Endometrium (tissue), 2 donors: ENCODE results near the gene TSC2.

Experiments
- FAIRE-seq: peaks from 2 replicates; lab custom pipeline; 2012; peaks lifted over from hg19 to GRCh38; lab: Jason Lieb, UNC
- donor health status: control.
- donor health status: control.

Gene TSC2

GRCh38 chr16:2043667-2044451 lies 3.9 kb upstream of the TSC2 start:
- FAIRE-seq = no peak

DNA sequence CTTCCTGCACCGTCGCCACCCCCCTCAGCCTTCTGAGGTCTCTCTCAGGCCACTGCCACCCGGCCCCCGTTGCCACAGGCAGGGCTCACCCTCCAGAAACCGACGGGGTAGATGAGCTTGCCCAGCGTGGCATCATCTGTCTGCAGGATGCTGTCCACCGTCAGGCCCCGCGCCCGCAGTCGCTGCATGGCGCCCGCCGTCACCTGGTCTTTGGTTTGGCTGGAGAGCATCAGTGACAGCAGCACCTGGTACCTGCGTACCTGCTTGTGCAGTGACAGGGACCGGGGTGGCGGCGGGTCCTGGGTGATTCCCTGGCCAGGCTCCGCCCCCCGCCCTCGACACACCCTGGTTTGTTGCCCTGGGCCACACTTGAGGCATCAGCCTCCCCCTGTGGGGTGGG lies 3.2 kb upstream of the TSC2 start:
- no peak for FAIRE-seq

- no peak for FAIRE-seq
Measured at GRCh38 chr16:2045965-2046892, 1.6 kb upstream of the TSC2 start.

DNA sequence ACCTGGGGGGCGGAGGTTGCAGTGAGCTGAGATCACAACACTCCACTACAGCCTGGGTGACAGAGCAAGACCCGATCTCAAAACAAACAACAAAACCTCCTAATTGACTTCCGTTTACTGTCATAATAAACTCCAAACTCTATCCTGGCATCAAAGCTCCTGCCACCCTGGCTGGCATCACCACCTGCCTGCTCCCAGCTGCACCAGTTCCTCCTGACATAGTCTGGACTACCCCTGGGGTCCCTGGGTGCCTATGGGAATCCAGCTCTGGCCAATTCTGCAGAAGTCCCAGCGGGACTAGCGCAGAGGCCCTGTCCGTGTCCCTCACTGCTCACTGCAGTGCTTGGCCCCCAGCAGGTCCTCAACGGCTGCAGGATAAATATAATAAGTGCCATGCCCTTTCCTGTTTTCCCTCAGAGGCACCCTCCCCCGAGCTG lies 874 bp upstream of the TSC2 start:
- FAIRE-seq = no peak

GRCh38 chr16:2048116-2048543 lies 345 bp downstream of the TSC2 start:
- no peak for FAIRE-seq

- no peak for FAIRE-seq
Measured at GRCh38 chr16:2053211-2053610, 5.4 kb downstream of the TSC2 start.

GRCh38 chr16:2053897-2054296 lies 6.1 kb downstream of the TSC2 start:
- no peak for FAIRE-seq

DNA sequence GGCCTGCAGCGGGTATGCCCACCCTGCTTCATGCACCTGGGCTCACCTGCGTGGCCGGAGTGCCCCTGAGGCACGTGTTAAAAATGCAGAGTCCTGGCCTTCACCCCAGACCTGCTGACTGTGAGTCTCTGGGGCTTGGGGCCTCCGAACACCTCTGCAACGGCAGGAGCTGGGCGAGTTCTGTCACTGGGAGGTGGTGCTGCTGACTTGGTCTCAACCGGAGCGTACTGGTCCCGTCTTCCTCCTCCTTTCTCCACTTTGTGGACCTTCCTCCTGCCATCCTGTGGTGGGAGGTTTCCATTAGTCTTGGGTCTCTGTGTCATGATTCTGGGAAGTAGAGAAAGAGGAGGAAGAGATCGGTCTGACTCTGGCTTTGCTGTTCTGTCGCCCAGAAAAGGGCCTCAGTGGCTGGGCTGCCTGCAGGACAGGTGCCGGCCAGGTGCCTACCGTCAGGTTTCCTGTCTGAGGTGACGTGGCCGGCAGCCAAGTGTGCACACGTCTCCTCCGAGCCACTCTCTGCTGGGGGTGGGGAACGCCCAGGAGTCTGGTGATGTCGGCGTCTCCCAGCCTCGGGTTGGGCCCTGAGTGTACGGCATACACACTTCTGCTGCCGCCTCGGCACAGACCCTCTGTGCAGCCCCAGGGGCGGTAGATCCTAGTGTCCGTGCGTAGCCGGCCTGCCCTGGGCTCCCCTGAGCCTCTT lies 6.9 kb downstream of the TSC2 start:
- no peak for FAIRE-seq

- no peak for FAIRE-seq
Measured at GRCh38 chr16:2056077-2056476, 8.3 kb downstream of the TSC2 start.

- FAIRE-seq = no peak
Measured at GRCh38 chr16:2056681-2057407, 9.1 kb downstream of the TSC2 start.

- no peak for FAIRE-seq
Measured at GRCh38 chr16:2057438-2057837, 9.7 kb downstream of the TSC2 start.

- FAIRE-seq = no peak
Measured at GRCh38 chr16:2058420-2058819, 10.6 kb downstream of the TSC2 start.

DNA sequence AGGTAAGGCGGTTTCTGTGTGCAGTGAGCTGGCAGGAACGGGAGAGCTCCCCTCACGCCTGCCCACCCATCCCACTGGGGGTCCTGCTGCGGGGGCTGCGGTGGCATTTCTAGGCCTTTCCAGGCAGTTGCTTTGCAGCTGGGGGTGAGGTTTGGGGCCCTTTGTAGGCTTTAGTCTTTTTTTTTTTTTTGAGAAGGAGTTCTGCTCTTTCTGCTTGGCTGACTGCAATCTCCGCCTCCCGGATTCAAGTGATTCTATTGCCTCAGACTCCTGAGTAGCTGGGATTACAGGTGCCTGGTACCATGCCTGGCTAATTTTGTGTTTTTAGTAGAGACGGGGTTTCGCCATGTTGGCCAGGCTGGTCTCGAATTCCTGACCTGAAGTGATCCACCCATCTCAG lies 11.1 kb downstream of the TSC2 start:
- no peak for FAIRE-seq

DNA sequence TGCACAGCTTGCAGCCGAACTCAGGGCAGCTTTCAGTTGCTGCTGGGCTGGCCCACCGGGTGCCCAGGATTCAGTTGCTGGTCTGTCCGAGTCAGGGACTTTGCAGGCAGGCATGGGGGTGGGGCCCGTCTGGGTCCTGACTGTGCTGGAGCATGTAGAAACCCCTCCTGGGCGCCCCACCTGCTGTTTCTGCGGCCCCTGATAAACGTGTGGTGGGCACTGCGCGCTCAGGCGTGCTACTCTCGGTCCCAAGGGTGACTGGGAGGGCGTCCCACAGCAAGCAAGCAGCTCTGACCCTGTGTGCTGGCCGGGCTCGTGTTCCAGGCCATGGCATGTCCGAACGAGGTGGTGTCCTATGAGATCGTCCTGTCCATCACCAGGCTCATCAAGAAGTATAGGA lies 12.6 kb downstream of the TSC2 start:
- no peak for FAIRE-seq

DNA sequence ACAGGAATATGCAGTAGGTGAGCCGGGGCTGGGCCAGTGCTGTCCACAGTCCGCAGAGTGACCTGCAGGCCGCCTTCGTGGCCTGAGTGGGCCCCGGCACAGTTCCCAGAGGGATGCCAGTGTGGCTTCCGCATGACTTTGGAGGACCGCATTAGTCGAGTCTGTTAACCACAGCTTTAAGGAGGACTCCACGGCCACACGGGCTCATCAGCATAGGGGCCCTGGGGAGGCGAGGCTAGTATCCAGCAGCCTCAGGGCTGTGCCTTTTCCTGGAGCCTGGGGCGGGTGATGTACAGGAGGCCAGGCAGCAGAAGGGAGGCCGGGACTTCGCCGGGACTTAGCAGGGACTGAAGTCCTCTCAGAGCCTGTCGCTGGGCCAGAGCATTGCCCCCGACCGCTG lies 13.2 kb downstream of the TSC2 start:
- FAIRE-seq = no peak

DNA sequence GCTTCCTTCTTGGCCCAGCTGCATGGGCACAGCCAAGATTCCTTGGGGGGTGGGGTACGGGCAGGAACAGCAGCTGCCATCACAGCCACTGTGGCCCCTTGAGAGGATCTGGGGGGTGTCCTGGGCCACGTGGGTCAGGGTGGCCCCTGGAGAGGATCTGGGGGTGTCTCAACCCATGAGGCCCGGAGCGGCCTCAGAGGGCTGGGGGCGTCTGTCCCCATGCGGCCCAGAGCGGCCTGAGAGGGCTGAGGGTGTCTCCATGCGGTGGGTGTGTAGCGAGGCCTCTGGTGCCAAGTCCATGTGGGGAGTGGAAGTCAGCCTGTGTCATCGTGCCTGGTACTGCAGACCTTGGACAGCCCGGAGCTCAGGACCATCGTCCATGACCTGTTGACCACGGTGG lies 13.7 kb downstream of the TSC2 start:
- FAIRE-seq = no peak

- FAIRE-seq = no peak
Measured at GRCh38 chr16:2062801-2063200, 15.0 kb downstream of the TSC2 start.

- FAIRE-seq = no peak
Measured at GRCh38 chr16:2063861-2064260, 16.1 kb downstream of the TSC2 start.

- FAIRE-seq = no peak
Measured at GRCh38 chr16:2064368-2064945, 16.7 kb downstream of the TSC2 start.

DNA sequence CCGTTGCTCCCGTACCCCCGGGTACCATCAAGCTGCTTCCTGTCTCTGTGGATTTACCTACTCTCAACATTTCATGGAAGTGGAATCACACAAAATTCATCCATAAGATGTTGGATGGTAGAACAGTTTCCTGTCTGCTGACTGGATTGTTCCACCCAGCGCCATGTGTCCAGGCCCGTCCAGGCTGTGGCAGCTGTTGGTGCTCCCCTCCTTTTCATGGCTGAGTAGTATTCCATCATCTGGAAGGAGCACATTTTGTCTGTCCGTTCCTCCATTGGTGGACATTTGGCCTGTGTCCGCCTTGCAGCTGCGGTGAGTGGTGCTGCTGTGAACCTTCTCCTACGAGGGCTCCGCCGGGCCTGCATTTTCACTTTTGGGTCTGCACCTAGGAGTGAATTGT lies 18.4 kb downstream of the TSC2 start:
- FAIRE-seq = no peak
